ENCODE measurements around the gene RPL39. TPM values are rescaled to one million over a fixed set of nuclear protein-coding genes. Genes with fewer than 3 reads are reported as not detected.

The RPL39 gene
- total RNA-seq, 4 donors from 2014 or later = 2,066 to 6,085 (median 2,614) TPM

- DNase-seq (ENCODE audit: low spot score in 2 of 2) = no peak
- TF ChIP-seq CTCF (IDR thresholded peaks at IDR 0.05) = no peak
- no peak for TF ChIP-seq POLR2A (IDR thresholded peaks at IDR 0.05)
- no peak overlapping the region for H3K4me3 ChIP-seq (ENCODE audit: low read depth, poor library complexity, severe bottlenecking)
- intact Hi-C loops (cut with DNase I; ENCODE audit: low total_unique reads) = no loop called here
- WGBS, 2 donors = 78 to 87% methylated on average over 5 to 6 of the region's 6 CpGs
Measured at GRCh38 chrX:119763836-119764387, 27.5 kb downstream of the RPL39 start.

GRCh38 chrX:119763181-119763580, 28.2 kb downstream of the RPL39 start:
- intact Hi-C loops (cut with DNase I; ENCODE audit: low total_unique reads) = no loop called here

GRCh38 chrX:119762718-119763117, 28.7 kb downstream of the RPL39 start:
- WGBS, 2 donors = 57 to 69% methylated on average over 3 of the region's 3 CpGs
- intact Hi-C loops (cut with DNase I; ENCODE audit: low total_unique reads) = no loop called here
- TF ChIP-seq POLR2A (IDR thresholded peaks at IDR 0.05) = no peak
- no peak for TF ChIP-seq CTCF (IDR thresholded peaks at IDR 0.05)
- H3K4me3 ChIP-seq (ENCODE audit: low read depth, poor library complexity, severe bottlenecking) = no peak overlapping the region
- no peak for DNase-seq (ENCODE audit: low spot score in 2 of 2)

More at GRCh38 chrX:119763181-119763580, 28.2 kb downstream of the RPL39 start:
- no peak overlapping the region for H3K4me3 ChIP-seq (ENCODE audit: low read depth, poor library complexity, severe bottlenecking)
- TF ChIP-seq CTCF (IDR thresholded peaks at IDR 0.05) (no peak), POLR2A (IDR thresholded peaks at IDR 0.05) (no peak)
- no peak for DNase-seq (ENCODE audit: low spot score in 2 of 2)
- WGBS, 2 donors = 48 to 49% methylated on average over 6 to 7 of the region's 7 CpGs

- intact Hi-C loops (cut with DNase I; ENCODE audit: low total_unique reads) = no loop called here
- TF ChIP-seq CTCF (IDR thresholded peaks at IDR 0.05) = no peak
- no peak for TF ChIP-seq POLR2A (IDR thresholded peaks at IDR 0.05)
- 84 to 87% methylated on average over 17 to 18 of the region's 18 CpGs for WGBS, 2 donors
- no peak overlapping the region for H3K4me3 ChIP-seq (ENCODE audit: low read depth, poor library complexity, severe bottlenecking)
- DNase-seq (ENCODE audit: low spot score in 2 of 2) = no peak
Measured at GRCh38 chrX:119760026-119760877, 31.2 kb downstream of the RPL39 start.

- TF ChIP-seq POLR2A (IDR thresholded peaks at IDR 0.05) (no peak), CTCF (IDR thresholded peaks at IDR 0.05) (no peak)
- 46 to 63% methylated on average over 15 to 43 of the region's 44 CpGs for WGBS, 2 donors
- no peak overlapping the region for H3K4me3 ChIP-seq (ENCODE audit: low read depth, poor library complexity, severe bottlenecking)
- DNase-seq (ENCODE audit: low spot score in 2 of 2) = no peak
- intact Hi-C loops (cut with DNase I; ENCODE audit: low total_unique reads) = no loop called here
Measured at GRCh38 chrX:119759248-119759766, 32.1 kb downstream of the RPL39 start.

Data from lower leg skin (tissue), 4 donors.